Measurements from ENCODE around the gene STON2.

- TF ChIP-seq POLR2A (IDR thresholded peaks at IDR 0.05), result no peak
- TF ChIP-seq, protein P1, sequence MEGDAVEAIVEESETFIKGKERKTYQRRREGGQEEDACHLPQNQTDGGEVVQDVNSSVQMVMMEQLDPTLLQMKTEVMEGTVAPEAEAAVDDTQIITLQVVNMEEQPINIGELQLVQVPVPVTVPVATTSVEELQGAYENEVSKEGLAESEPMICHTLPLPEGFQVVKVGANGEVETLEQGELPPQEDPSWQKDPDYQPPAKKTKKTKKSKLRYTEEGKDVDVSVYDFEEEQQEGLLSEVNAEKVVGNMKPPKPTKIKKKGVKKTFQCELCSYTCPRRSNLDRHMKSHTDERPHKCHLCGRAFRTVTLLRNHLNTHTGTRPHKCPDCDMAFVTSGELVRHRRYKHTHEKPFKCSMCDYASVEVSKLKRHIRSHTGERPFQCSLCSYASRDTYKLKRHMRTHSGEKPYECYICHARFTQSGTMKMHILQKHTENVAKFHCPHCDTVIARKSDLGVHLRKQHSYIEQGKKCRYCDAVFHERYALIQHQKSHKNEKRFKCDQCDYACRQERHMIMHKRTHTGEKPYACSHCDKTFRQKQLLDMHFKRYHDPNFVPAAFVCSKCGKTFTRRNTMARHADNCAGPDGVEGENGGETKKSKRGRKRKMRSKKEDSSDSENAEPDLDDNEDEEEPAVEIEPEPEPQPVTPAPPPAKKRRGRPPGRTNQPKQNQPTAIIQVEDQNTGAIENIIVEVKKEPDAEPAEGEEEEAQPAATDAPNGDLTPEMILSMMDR (IDR thresholded peaks at IDR 0.05), result no peak
Measured at GRCh38 chr14:81313200-81313599, 86.9 kb downstream of the STON2 start.

Measured in uterus (tissue), 2 donors.